Measurements from ENCODE around the gene RFT1.

DNA sequence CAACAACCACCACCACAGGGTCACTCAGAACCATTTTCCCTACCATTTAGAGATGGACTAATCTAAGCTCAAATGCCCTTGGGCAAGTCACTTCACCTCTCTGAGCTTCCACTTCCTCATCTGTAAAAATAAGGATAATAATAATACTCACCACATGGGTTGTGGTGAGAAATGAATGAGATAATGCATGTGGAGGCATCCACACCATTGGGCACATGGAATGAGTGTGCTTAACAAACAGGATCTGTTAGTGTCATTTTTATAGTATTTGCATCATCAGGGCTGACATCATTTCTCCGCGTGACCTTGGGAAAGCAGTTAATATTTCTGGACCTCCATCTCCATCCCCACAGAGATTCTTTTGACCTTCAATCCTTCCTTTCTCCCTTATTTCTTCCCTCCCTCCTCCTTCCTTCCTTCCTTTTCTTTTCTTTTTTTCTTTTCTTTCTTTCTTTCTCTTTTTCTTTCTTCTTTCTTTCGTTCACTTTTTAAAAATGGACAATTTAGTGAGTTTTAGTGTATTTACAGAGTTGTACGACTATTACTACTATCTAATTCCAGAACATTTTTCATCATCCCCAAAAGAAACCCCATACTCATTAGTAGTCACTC is 7.7 kb upstream of the RFT1 start:
- TF ChIP-seq, protein P1, sequence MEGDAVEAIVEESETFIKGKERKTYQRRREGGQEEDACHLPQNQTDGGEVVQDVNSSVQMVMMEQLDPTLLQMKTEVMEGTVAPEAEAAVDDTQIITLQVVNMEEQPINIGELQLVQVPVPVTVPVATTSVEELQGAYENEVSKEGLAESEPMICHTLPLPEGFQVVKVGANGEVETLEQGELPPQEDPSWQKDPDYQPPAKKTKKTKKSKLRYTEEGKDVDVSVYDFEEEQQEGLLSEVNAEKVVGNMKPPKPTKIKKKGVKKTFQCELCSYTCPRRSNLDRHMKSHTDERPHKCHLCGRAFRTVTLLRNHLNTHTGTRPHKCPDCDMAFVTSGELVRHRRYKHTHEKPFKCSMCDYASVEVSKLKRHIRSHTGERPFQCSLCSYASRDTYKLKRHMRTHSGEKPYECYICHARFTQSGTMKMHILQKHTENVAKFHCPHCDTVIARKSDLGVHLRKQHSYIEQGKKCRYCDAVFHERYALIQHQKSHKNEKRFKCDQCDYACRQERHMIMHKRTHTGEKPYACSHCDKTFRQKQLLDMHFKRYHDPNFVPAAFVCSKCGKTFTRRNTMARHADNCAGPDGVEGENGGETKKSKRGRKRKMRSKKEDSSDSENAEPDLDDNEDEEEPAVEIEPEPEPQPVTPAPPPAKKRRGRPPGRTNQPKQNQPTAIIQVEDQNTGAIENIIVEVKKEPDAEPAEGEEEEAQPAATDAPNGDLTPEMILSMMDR (conservative IDR thresholded peaks at IDR 0.05 in 1 of 2, IDR thresholded peaks at IDR 0.05 in 1 of 2; ENCODE audit: extremely low read depth in 1 of 2, insufficient read depth in 1 of 2, low read depth in 1 of 2, low read length in 2 of 2), result no peak
- TF ChIP-seq EZH2 (IDR thresholded peaks at IDR 0.05; ENCODE audit: borderline replicate concordance, low read length), result no peak

Data from mammary epithelial cell (primary cell).